ENCODE results near the gene STK32B.

DNA sequence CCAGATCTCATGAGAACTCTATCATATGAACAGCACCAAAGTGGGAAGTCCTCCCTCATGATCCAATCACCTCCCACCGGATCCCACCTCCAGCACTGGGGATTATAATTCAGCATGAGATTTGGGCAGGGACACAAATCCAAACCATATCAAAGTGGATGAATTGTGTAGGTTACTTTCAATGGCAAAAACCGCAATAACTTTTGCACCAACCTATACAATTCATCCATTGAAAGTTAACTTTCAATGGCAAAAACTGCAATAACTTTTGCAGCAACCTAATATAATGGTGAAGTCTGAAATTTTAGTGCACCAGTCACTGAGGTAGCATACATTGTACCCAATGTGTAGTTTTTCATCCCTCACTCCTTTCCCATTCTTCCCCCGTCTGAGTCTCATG, 16.6 kb downstream of the STK32B start:
- no peak for TF ChIP-seq POLR2A (IDR thresholded peaks at IDR 0.05; ENCODE audit: low read length)
- TF ChIP-seq GATA1 (IDR thresholded peaks at IDR 0.05; ENCODE audit: low read depth, low read length) = no peak
